ENCODE data around the gene DAND5. TPM values are rescaled to one million over a fixed set of nuclear protein-coding genes. Genes with fewer than 3 reads are reported as not detected.

The DAND5 gene
- total and polyA plus RNA-seq, 2 of the 13 experiments (the other 11 are each of a cell fraction or from before 2014, with no cell fraction given), result 0.04 TPM; not detected in 1

- H3K27ac ChIP-seq (ENCODE audit: extremely low read length, insufficient read depth, low read length), result no peak overlapping the region
- H3K9me3 ChIP-seq (ENCODE audit: low read length), result no peaks in the 10 kb centered on the region
- H3K9ac ChIP-seq (ENCODE audit: insufficient read depth, low read depth, low read length), result no peak overlapping the region
- no peak overlapping the region for H2AFZ ChIP-seq (ENCODE audit: low read length)
- WGBS (ENCODE audit: low lambda C conversion rate), result 96% methylated on average over 18 of the region's 21 CpGs
- no peak for TF ChIP-seq SNAPC2 (CRISPR knock-in tag; IDR thresholded peaks at IDR 0.05)
- TF ChIP-seq SKIL (CRISPR knock-in tag; IDR thresholded peaks at IDR 0.05; ENCODE audit: borderline replicate concordance), result no peak
- TF ChIP-seq IRF2 (CRISPR knock-in tag; IDR thresholded peaks at IDR 0.05), result no peak
- TF ChIP-seq ZNF790 (CRISPR knock-in tag; IDR thresholded peaks at IDR 0.05; ENCODE audit: borderline replicate concordance), result no peak
- no peak for TF ChIP-seq MAX (IDR thresholded peaks at IDR 0.05)
- no peak for TF ChIP-seq NR1H2 (CRISPR knock-in tag; IDR thresholded peaks at IDR 0.05; ENCODE audit: borderline replicate concordance, low read depth)
- H3K4me3 ChIP-seq (replicated peaks in 1 of 3; ENCODE audit: insufficient read depth in 1 of 3, low read depth in 2 of 3, low read length in 3 of 3), result no peak overlapping the region
- ChIA-PET POLR2A (interaction anchor here (1.4 kb wide), 1 partner anchor 43 kb away, joined by 3 read pairs; no protein-coding TSS in a partner anchor), CTCF (ENCODE audit: low intra/inter-chr PET ratio, low total read pairs) (no interaction called here)
- in situ Hi-C loops (cut with HindIII; ENCODE audit: extremely low pct_ligation_motif_present, low pct_unique_long_range_greater_than_20kb) (no loop called here), intact Hi-C loops (cut with micrococcal nuclease; ENCODE audit: unreplicated experiment) (no loop called here)
- no peak overlapping the region for H3K4me2 ChIP-seq (ENCODE audit: low read depth, low read length)
- peaks cover 0 to 2% of the 10 kb centered on the region in 2 experiments; a peak in 1 of 5 replicates for H3K36me3 ChIP-seq (replicated peaks in 1 of 2; ENCODE audit: control insufficient read depth in 1 of 2, insufficient read depth in 2 of 2, low read length in 2 of 2)
- peaks cover 40% of the 10 kb centered on the region for H3K79me2 ChIP-seq (ENCODE audit: insufficient read depth, low read length)
- FAIRE-seq (no peak), ATAC-seq (no peak), DNase-seq (ENCODE audit: low spot score) (no peak)
- H4K20me1 ChIP-seq (ENCODE audit: insufficient read depth, low read length), result no peaks in the 10 kb centered on the region
- H3K4me1 ChIP-seq (ENCODE audit: insufficient read depth, low read length), result peaks cover 58% of the 10 kb centered on the region
- no TSS peak for BruUV-seq (replicated peaks)
- no peaks in the 10 kb centered on the region for H3K27me3 ChIP-seq (ENCODE audit: control insufficient read depth in 1 of 2, insufficient read depth in 2 of 2, low read length in 2 of 2)
Measured at GRCh38 chr19:13018035-13018914, 48.9 kb downstream of the DAND5 start.

All from HepG2 (cell line).